T1000 (cell line): ENCODE measurements around the gene SOCS3.

ENCODE experiments used
- DNase-seq: peaks from one replicate; lab custom pipeline; 2025; ENCODE audit warnings: mixed read lengths; lab: John Stamatoyannopoulos, UW

SOCS3 gene

DNA sequence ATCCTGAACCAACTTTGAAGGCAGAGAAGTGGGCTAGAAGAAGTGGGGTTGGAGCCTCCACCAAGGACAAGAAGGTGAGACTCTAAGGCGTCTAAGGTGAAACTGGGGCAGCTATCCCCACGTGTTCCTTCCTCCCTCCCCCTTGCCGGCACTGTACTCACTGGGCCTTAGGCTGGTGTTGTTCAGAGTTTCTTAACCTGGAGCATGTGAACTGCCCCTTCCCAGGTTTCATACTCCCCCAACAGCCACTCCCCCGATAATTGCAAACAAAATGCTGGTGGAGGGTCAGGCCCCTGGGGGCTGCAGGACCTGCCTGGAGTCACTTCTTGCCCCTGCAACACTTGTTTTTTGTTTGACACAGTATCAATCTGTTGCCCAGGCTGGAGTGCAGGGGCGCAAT lies 7.3 kb upstream of the SOCS3 start:
- no peak for DNase-seq

DNA sequence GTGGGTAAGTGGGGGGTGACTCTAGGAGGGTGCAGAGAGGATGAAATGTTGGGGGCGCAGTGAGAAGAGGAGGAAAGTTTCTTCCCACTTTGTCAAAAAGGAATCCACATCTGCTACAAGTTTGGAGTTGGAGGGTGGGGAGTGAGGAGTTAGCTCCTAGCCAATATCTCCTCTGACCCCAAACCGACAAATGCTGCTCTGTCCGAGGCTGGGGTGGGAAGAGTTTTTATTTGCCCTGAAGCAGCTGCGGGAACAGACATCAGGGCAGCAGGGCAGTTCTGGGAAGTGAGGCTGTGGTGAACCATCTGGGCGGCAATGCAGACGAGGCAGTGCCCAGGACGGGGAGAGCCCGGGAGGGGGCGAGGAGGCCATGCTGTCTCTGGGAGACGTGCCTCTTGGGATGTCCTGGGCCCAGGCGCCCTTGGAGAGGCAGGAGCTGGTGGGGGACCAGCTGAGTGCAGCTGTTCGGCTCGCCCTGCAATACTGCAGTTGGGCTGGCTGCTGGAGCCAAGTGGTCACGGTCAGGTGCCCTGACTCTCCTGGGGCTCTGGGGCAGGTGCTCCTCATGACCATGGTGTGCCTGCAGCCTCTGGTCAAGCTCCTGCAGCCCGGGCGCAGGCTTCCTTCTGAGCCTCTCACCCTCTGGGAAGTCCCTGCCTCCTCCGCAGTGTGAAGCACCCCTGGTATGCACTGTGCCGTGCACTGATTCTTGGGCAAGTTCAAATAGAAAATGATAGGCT lies 6.4 kb upstream of the SOCS3 start:
- DNase-seq = no peak

DNA sequence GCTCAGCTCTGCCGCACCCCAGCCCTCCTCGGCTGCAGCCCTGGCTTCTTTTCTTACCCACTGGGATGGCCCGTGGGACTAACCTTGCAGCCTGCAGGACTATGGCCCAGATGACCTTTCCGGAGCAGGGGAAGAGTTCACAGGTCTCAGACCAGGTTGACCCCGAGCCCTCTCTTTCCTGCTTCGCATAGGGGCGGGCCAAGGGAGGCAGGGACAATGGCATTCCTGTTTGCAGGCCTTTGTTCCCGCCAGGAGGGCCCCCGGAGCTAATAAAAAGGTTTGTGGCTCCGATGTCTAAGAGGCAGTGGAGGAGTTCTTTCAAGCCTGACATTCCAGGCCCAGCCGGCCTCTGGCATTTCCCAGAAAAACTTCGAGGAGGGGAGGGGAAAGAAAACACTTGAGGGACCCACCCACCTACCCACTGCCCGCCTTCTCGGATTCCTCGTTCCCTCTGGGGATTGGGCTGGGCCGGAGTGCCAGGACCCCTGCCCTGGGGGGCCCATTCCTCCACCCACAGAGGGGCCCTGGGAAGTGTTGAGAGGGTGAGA lies 5.8 kb upstream of the SOCS3 start:
- DNase-seq = no peak

DNA sequence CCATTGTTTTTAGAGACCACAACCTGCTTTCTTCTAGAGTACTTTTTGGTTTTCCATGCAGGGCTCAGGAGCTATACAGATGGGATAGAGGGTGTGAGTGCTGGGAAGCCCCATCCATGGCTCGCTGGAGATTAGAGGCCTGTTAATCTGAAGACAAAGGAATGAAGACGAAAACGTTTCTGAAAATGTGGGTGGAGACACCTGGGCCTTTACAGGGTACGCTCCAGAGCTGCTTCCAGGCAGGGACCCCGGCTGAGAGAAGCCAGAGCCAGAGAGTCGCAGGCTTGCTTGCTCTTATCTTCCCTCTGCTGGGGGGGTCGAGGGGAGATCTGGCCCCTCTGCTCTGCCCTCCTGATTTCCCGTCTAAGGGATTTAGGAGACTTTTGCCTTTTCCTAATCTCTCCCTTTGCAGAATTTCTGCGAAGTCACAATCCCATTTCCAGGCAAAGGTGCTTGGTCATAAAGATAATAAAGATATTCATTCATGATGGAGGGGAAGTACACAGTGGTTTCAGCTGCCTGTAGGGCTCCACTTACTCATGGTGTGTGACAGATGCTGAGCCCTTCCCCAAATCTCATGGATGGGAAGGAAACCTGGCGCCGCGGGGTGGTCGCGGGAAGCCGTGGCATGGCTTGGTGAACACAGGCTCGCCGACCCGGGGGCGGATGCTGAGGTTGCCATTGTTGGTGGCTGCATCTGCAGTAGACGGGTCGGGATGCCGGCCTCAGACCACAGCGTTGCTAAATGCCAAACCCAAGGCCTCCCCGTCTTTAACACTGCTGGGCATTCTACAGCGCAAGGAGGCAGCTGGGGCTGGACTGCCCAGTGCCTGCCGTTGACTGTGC lies 4.8 kb upstream of the SOCS3 start:
- no peak for DNase-seq

DNA sequence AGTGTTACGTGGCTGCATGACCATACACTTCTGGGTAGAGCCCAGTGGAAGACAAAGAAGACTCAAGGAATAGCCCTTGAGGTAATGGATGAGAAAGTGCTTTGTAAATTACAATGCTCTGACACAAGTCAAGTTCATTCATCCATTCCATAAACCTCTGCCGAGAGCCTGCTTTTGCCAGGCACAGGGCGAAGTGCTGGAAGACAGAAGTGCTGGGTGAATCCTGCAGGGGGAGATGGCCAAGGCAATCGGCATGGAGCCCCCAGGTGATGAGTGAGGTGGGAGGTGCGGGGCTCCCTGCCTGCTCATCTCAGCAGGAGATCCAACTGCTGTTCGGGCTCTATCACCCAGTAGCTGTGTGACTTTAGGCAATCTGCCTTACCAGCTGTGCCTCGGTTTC lies 2.8 kb upstream of the SOCS3 start:
- DNase-seq = no peak

DNA sequence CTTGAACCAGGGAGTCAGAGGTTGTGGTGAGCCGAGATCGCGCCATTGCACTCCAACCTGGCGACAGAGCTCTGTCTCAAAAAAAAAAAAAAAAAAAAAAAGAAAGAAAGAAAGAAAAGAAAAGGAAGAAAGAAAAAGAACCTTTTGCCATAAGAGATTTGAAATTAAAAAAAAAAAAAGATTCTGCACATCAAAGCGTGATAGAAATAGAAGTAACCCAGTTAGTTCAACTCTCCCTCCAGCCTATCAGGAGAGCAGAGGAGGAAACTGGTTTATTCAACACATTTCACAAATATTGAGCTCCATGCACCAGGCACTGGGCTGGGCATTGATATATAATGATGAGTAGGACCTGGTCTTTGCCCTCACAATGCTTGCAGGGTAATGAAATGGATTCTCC lies 2.4 kb upstream of the SOCS3 start:
- DNase-seq = no peak

DNA sequence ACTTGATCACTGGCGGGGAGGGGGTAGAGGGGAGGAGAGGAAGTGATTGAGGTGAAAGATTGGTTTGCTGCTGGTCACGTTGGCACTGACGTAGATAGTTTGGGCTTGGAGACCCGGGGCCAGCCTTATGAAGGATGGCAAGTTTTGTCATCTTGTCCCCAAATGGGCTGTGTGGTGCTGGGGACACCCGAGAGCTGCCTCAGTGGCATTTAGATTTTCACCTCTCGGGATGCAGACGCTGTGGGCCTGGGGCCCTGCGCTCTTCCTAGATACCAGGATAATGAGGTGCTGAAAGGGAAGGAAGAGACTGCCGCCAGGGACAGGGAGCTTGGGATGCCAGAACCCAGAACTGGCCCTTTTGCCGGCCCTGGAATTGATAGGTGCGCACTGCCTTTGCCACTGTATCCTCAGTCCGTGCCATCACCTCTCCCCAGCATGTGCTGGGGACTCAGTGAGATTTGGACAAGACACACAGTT lies 1.4 kb upstream of the SOCS3 start:
- DNase-seq = no peak

DNA sequence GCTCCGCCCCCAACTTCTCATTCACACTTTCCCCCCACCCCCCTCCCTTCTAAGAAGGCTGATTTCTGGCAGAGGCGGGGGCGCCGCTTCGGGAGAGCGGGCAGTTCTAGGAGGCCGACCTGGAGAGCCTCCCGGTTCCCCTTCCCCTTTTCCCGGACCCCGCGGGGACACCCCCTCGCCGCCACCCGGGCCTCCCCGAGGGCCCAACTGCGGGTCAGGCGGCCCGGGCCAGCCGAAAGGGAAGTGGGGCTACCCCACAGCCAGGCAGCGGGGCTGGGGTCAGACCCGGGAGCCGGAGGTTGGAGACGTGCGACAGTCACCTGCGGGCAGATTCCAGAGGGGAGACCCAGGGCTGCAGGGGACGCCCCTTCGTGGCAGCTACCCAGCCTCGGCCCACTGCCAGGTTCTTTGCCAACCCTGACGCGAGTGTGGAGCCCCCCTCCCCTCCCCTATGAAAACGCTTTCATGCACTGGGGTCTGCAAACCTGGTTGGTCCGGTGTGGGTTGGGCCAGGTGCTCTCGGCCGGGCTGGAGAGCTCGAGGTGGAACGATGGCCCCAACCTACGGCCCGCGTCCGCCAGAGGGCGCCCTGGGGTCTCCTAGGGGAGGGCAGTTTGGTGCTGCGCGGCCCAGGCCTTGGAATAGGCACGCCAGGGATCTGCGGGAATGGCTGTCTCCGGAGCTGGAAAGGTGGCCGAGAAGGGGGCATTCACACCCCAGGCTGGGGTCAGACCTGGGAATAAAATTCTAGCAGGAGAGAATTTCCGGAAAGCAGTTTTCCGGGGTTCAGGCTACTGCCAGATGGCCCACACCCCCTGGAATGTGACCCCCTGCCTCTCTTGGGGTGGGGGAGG lies 721 bp upstream of the SOCS3 start:
- DNase-seq = peak; percentile 84

DNA sequence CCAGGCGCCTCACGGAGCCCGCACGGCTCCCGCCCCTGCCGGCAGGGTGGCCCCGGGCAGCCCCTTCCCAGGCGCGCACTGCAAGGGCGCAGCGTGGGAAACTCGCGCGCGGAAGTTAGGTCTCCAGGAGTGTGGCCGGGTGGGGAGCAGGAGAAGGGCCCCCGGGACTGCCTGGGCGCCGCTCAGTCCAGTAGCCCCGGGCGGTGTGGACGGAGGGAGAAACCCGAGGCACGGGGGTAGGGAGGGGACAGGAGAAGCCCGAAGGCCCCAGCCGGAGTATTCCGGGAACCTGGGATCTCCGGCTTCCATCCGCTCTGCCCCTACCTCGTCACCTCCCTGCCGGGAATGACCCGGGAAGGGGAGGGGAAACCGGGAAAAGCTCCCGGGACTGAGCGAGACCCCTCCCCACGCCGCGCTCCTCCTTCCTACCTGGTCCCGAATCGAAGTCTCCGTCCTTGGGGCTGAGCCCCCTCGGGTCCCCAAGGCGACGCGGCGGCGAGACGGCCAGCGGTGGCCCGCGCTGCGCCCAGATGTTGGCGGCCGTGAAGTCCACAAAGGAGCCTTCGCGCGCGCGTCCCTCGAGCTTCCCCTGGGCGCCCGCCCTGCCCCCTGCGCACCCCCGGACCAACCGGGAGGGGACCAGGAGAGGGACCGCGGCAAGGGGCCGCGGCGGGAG lies 418 bp downstream of the SOCS3 start:
- DNase-seq = peak; percentile 81

DNA sequence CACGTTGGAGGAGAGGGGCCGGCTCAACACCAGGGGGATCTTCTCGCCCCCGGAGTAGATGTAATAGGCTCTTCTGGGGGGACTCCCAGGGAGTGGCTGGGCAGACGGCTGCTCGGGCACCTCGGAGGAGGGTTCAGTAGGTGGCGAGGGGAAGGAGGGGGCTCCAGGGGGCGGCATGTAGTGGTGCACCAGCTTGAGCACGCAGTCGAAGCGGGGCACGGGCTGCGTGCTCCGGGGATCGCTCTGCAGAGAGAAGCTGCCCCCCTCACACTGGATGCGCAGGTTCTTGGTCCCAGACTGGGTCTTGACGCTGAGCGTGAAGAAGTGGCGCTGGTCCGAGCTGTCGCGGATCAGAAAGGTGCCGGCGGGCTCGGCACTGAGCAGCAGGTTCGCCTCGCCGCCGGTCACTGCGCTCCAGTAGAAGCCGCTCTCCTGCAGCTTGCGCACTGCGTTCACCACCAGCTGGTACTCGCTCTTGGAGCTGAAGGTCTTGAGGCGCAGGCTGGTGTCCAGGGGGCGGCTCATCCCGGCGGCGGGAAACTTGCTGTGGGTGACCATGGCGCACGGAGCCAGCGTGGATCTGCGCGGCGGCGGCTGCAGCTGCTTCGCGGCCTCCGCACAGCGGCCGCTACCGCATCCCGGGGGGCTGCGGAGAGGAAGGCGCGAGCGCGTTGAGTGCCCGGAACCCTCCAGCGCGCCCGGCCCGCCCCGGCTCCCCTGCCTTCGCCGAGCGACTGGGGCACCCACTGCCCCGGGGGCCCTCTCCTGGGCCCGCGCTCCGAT lies 1.1 kb downstream of the SOCS3 start:
- DNase-seq = no peak

DNA sequence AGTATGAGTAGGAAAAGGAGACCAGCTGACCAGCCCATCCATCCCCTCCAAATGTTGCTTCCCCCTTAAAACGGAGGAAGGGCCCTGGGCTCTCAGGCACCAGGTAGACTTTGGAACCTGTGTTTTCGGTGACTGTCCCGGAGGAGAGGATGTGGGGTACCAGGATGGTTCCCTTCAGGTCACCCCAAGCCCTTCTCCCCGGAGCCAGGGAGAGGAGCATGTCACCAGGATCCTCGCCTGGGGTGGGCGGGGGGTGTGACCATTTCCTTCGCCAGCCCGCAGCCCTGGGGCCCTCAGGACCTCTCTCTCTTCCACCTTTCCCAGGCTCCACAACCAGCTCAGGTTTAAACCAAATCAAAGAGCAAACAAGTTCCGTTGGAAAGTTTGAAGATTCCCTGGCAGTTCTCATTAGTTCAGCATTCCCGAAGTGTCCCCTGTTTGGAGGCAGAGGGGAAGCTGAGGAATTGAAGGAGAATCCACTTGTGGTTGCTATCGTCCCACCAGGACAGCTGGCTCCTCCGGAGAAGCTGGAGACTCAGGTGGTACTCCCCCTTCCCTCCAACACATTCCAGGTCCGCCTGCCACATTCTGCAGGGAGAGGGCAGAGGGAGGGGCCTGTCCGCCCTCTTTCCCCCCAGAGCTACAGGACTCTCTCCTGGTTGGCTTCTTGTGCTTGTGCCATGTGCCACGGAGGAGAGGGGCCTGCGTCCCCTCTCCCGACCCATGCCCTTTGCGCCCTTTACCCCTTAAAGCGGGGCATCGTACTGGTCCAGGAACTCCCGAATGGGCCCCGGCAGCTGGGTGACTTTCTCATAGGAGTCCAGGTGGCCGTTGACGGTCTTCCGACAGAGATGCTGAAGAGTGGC lies 2.0 kb downstream of the SOCS3 start:
- no peak for DNase-seq

DNA sequence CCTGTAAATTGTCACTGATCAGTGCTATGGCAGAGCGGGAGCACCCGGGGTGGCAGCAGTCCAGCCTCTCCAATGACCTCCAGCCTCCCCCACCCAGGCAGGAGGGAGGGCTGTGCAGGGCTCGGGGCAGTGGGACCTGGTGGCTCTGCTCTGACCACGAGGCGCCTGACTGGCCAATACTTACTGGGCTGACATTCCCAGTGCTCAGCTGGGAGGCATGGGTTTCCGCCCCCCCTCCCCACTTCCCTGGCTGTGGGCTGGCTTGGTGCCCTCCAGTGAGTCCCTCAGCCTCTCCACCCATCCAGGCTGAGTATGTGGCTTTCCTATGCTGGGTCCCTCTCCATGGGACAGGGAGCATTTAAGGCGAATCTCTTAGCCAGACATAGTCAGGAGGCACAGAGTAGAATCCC lies 2.7 kb downstream of the SOCS3 start:
- peak; percentile 27 for DNase-seq

DNA sequence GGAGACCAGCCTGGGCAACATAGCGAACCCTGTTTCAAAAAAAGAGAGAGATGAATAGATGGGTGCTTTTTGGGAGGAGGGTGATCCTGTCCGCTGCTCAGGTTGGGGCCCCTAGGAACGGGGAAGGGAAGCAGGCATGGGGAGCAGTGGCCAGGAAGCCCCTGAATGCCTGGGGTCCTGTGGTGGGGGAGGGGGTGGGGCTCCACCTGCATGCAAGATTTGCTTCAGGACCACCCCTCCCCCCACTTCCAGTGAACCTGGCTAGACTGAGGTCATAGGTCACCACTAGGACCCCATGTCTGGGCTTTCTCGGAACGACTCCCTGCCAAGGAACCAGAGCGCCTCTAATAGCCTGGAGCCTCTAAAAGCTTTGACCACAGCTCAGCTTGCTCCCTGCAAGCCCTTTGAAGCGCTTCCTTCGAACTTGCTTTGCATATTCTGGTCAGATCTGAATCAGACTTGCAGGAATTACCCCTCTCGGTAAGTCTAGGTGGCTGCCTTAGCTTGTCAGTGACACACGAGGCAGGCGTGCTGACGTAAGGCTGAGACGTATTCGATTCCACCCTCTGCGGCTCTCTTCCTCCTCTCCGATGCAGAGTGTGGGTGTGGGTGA lies 3.7 kb downstream of the SOCS3 start:
- DNase-seq = peak; percentile 37

DNA sequence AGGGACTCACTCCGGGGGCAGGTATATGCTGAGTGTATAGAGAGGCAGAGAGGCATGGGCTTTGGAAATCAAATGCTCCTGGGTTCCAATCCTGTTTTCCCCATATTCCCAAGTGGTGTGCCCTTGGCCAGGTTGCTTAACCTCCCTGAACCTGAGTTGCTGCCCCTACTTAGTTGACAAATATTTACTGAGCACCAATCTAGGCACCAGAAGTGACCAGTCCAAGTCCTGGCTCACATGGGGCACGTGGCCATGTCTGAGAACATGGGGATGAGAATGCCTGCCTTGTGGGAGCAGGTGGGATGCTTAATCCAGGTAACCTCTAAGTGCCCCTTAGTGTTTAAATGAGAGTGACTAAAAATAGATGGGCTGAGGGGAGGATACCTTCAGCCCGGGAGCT lies 4.2 kb downstream of the SOCS3 start:
- no peak for DNase-seq

DNA sequence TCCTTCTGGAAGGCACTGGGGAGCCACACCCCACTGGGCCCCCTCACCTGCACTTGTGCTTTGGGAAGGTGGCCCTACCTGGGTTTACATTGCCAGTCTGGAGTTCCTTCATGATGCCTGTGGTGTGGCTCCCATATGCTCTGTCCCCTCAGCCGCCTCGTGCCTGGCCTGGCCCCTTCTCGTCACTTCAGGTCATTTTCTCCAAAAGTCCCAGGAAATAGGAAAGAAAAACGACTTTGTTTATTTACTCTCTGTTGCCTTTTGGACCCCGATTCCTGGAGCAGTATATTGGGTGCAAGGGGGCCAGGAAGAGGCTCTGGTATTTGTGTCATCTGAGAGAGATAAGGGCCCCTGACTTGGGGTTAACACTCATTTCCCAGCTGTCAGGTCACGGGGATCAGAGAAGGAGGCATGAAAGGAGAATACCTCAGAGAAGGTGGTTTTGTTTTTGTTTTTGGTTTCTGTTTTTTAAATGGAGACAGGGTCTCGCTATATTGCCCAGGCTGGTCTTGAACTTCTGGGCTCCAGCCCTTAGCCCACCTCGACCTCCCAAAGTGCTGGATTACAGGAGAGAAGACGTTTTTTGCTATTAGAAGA lies 4.7 kb downstream of the SOCS3 start:
- DNase-seq = no peak

DNA sequence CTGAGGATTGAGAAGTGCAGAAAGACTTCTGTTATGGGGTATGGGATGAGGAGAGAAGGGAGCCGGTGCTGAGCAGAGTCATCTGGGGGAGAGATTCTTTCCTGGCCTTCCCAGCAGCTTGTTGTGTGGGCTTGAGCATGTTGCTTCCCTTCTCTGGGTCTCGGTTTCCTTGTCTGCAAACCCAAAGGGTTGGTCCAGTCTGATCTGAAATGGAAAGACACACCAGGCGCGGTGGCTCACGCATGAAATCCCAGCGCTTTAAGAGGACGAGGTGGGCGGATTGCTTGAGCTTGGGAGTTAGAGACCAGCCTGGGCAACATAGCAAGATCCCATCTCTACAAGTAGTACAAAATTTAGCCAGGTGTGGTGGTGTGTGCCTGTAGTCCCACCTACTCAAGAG lies 6.0 kb downstream of the SOCS3 start:
- no peak for DNase-seq

DNA sequence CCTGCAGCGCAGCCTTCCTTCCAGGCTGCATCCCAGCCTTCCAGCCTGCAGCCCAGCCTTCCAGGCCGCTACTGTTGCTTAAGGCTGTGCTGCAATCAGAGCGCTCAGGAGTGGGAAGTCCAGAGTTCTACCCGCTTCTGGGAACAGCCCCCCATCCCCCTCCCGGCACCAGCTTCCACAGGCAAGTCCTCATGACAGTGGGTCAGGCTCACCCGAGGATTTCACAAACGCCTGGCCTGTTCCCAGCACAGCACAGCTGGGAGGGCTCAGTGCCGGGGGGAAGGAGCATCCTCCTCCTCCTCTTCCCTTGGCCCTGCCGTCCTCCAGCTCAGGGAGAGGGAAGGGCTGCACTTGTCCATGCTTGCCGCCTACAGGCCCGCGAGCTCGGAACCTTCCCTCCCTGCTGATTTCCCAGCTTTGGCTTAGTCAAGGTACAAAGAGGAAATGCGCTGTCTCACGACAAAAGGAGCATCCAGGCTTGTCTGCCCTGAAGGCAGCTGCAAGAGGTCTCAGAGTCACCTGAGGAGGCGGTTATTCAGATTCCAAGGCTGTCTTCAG lies 8.3 kb downstream of the SOCS3 start:
- peak; percentile 81 for DNase-seq

DNA sequence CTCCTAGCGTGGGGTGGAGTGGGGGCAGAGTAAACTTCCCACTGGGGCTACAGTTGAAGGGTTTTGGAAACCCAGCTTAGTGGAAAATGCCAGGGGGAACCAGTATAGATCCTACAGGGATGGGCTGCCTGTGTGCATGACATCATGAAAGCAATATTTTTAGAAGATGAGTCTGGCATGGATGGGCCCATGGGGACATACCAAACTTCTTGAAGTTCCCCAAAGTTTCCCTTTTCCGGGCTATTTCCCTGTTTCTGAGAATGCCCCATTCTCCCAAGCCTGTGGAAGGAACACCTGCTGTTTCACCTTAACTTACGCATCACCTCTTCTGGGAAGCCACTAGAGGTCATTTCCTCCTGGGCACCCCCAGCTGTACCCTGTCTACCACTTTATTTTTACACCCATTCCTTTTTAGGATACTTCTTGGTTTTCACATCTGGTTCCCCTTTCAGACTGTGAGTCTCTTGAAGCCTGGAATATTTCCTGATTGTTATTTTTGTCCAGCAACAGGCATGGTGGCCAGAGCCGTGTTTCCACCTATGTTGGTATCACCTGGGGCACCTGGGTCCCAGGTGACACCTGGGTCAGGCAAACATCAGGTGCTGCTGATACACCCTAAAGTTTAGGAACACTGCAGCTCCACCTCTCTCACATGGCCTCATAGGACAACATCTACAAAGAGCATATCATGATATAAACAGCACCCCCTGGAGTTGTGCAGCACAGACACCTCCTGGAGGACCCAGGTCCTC lies 9.8 kb downstream of the SOCS3 start:
- no peak for DNase-seq
